MM.1S (cell line): ENCODE measurements around the gene WDR75.
"Not testable (repeated sequence)": the region's sequence is repeated elsewhere in the genome, so short reads cannot be mapped to it uniquely, and the experiment has no call there.

Experiments used
- CTCF ChIP-seq: fragments of 300-600 bp; sonication (generic); IDR thresholded peaks from 2 replicates; pipeline ENCODE4 v1.5.1; 2016; ENCODE audit warnings: antibody characterized with exemption, low read length, mixed read lengths
- EZH2 ChIP-seq: fragments of 300-600 bp; sonication (generic); optimal IDR thresholded peaks from 2 replicates; pipeline ENCODE3; 2017; ENCODE audit warnings: low read depth, mild to moderate bottlenecking, antibody characterized with exemption, low read length, mixed read lengths
- EZH2phosphoT487 ChIP-seq: fragments of 300-600 bp; sonication (generic); IDR thresholded peaks from 2 replicates; pipeline ENCODE4 v1.6.1; 2018; ENCODE audit warnings: antibody characterized with exemption, low read length

- TF ChIP-seq CTCF, EZH2phosphoT487, EZH2: not testable (repeated sequence)
These were observed 5.5 kb upstream of the WDR75 start for GRCh38 chr2:189435803-189436202.
